Effector memory CD4-positive, alpha-beta T cell (primary cell): ENCODE results near the gene RALGPS2.

Source experiments
- DNase-seq, 3 donors: peaks; one replicate each; pipeline ENCODE4 v3.0.0-alpha.2; 2020
- H3K27ac ChIP-seq: 2 replicates; pipeline ENCODE4 v1.7.0; 2013; ENCODE audit warnings: mild to moderate bottlenecking, low read length, moderate library complexity; ENCODE audit not compliant: insufficient read depth, poor library complexity, severe bottlenecking
- H3K27me3 ChIP-seq: replicated peaks from 2 replicates; pipeline ENCODE4 v1.7.0; 2013; ENCODE audit warnings: mild to moderate bottlenecking, low read length; ENCODE audit not compliant: insufficient read depth, control insufficient read depth, poor library complexity, severe bottlenecking
- H3K36me3 ChIP-seq: 2 replicates; pipeline ENCODE4 v1.7.0; 2013; ENCODE audit warnings: mild to moderate bottlenecking, low read length, moderate library complexity; ENCODE audit not compliant: control insufficient read depth, insufficient read depth
- H3K4me1 ChIP-seq: 2 replicates; pipeline ENCODE4 v1.7.0; 2013; ENCODE audit warnings: low read length, mild to moderate bottlenecking; ENCODE audit not compliant: control insufficient read depth, insufficient read depth, poor library complexity, severe bottlenecking
- H3K4me3 ChIP-seq: 2 replicates; pipeline ENCODE4 v1.7.0; 2013; ENCODE audit warnings: low read length, low read depth, mild to moderate bottlenecking; ENCODE audit not compliant: insufficient read depth, poor library complexity, severe bottlenecking
- H3K9me3 ChIP-seq: 2 replicates; pipeline ENCODE4 v1.7.0; 2013; ENCODE audit warnings: mild to moderate bottlenecking, low read length, moderate library complexity; ENCODE audit not compliant: control insufficient read depth

RALGPS2 gene

DNA sequence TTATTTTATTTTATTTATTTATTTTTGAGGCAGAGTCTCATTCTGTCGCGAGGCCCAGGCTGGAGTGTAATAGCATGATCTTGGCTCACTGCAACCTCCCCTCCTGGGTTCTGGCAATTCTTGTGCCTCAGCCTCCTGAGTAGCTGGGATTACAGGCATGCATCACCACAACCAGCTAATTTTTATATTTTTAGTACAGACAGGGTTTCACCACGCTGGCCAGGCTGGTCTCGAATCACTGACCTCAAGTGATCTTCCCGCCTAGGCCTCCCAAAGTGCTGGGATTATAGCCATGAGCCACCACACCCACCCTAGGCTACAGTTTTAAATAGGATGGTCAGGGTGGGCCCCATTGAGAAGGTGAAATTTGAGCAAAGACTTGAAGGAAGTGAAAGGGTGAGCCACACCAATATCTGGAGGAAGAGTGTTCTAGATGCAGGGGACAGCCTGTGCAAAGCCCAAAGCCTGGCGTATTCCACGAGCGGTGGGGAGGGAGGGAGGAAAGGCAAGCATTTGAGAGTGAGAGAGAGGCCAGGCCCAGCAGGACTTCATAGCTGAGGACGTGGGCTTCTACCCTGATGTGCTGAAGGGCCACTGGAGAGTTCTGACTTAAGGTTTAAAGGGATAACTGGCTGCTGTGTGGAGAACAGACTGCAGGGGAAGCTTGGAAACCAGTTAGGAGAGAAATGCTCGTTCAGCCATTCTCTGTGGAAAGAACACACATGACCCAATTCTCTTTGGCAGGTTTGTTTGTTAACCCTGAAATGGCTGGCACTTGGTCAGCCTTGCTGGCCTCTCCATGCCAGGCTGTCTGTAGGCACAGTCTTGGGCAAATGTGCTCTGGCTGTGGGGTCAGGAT is 238.0 kb downstream of the RALGPS2 start:
- no peaks in the 10 kb centered on the region for H3K27me3 ChIP-seq

DNA sequence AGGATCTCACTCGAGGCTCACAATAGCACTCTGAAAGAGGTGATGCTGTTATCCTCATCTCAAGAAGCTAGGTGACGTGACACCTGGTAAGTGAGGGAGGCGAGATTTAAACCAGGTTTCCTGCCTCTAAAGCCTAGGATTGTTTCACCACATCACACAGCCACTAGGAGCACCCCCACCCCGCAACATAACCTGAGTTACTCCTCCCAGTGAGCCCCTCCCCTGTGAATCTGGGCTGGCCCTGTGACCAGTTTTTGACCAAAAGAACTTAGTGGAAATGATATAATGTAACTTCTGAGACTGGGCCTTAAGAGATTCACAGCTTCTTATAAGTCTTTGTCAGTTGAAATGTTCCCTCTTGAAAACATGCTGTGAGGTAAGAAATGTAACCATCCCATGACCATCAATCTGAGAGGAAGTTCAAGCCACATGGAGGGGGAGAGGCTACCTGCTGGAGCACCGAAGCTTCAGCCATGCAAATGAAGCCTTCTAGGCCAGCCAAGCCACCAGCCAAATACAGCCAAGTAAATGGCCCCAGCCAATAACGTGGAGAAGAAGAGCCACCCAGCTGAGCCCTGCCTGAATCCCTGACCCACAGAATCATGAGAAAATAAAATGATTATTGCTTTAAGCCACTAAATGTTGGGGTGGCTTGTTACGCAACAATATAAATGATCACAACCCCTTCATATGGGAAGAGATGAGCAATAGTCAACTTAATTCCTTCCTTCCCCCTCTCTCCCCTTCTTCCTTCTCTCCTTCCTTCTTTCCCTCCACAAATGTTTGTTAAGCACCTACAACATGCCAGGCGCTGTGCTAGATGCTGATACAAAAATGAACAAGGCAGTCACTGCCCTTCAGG is 239.7 kb downstream of the RALGPS2 start:
- H3K9me3 ChIP-seq = no peaks in the 10 kb centered on the region
- no peak for DNase-seq
- H3K27ac ChIP-seq = no peak overlapping the region
- no peak overlapping the region for H3K4me3 ChIP-seq
- H3K36me3 ChIP-seq = no peaks in the 10 kb centered on the region
- no peaks in the 10 kb centered on the region for H3K4me1 ChIP-seq
- no peaks in the 10 kb centered on the region for H3K27me3 ChIP-seq

More for the DNA sequence above, 238.0 kb downstream of the RALGPS2 start:
- Histone ChIP-seq H3K36me3 (no peaks in the 10 kb centered on the region), H3K4me3 (no peak overlapping the region), H3K27ac (no peak overlapping the region), H3K4me1 (no peaks in the 10 kb centered on the region), H3K9me3 (no peaks in the 10 kb centered on the region)
- no peak for DNase-seq

DNA sequence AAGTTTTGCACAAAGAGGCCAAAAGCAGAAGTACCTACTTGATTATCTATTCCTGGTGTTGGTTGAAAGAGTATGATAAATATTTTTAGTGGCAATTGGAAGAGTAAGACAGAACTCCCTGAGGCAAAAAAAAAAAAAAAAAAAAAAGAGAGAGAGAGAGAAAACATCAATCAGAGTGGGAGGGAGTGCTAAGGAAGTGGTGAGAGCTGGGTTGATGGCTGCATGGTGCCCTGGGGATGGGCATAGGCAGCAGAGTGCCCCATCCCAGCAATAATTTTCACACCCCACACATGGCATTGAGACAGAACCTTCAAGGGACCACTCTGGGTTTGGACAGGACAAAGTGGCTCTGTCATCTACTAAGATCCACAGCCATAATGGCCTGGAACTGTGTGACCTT is 241.3 kb downstream of the RALGPS2 start:
- Histone ChIP-seq H3K36me3 (no peaks in the 10 kb centered on the region), H3K4me3 (no peak overlapping the region), H3K4me1 (no peaks in the 10 kb centered on the region), H3K27ac (no peak overlapping the region), H3K27me3 (no peaks in the 10 kb centered on the region), H3K9me3 (no peaks in the 10 kb centered on the region)
- DNase-seq = no peak

DNA sequence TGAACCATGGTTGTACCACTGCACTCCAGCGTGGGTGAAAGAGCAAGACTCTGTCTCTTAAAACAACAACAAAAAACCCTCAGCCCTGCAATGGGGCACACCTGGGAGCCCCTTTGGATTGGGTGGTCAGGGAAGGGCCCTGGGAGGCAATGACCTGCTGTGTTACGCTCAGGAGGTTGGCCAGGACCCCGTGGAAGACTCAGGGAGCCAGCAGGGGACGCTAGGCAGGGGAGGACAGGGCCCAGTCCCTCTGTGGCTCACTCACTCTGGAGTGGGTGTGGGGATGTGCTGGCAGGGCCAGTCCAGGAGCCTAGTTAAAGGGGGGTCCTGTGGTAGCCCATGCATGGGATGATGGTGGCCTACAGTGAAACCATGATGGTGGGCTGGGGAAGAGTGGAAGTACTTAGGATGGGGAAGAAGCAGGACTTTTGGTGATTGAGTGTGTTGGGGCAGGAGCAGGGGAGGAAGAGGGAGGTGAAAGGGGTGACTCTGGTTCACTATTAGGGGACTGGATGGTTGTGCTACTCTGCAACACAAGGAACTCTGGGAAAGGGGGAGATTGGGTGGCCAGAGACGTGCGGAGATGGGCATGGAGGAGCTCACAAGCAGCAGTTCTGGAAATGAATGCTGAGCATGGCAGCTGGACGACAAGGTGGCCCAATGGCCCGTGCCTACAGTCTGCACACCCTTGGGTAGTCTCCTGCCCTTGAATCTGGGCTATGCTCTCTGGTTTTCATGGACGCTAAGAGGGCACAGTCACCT is 244.4 kb downstream of the RALGPS2 start:
- H3K27ac ChIP-seq = no peak overlapping the region
- no peaks in the 10 kb centered on the region for H3K27me3 ChIP-seq
- no peaks in the 10 kb centered on the region for H3K9me3 ChIP-seq
- no peak for DNase-seq
- no peak overlapping the region for H3K4me3 ChIP-seq
- no peaks in the 10 kb centered on the region for H3K36me3 ChIP-seq
- H3K4me1 ChIP-seq = no peaks in the 10 kb centered on the region

DNA sequence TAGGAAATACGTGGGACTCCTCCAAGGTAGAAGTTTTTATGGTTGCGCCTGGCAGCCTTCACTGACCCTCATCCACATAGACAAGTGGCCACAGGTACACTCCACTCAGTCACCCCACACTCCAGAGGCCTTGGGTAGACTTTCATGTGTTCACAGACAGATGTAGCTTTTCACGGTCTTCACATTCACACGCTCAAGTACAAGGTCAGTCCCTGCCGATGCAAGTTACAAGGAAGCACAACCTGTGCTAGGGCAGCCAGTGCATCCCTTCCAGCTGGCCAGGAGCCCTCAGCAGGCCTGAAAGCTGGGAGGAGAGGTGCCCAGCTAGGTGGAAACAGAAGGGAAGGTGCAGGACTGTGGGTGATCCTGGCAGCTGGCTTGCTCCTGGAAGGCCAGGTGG is 245.1 kb downstream of the RALGPS2 start:
- no peaks in the 10 kb centered on the region for H3K27me3 ChIP-seq

More for the DNA sequence above, 245.1 kb downstream of the RALGPS2 start:
- no peak for DNase-seq
- Histone ChIP-seq H3K27ac (no peak overlapping the region), H3K36me3 (no peaks in the 10 kb centered on the region), H3K9me3 (no peaks in the 10 kb centered on the region), H3K4me3 (no peak overlapping the region), H3K4me1 (no peaks in the 10 kb centered on the region)
